K562 (cell line): ENCODE results near the gene CNIH3. TPM values are rescaled to one million over a fixed set of nuclear protein-coding genes. Genes with fewer than 3 reads are reported as not detected.

ENCODE experiments used
- DDX20 ChIP-seq: fragments of 450-650 bp; IDR thresholded peaks from 2 replicates; pipeline ENCODE4 v1.6.1; 2016; ENCODE audit warnings: missing genetic modification characterization, low read depth, mild to moderate bottlenecking, missing compliant biosample characterization, moderate library complexity
- ZNF232 ChIP-seq: sonication (generic); formaldehyde crosslinking; IDR thresholded peaks from 2 replicates; pipeline ENCODE4 v1.8.0; 2022; ENCODE audit warnings: mild to moderate bottlenecking, missing genetic modification reagents
- polyA plus RNA-seq, 8 experiments: library from polyadenylated mRNA; depleted of rRNA in 4 of 8; stranded (reverse) in 5 of 8; unstranded in 3 of 8; fragments of >200 nt; fragmentation: Nextera tagmentation in 2 of 8; fragmentation: Illumina TruSeq in 1 of 8; extraction: Ambion mirVana in 2 of 8; extraction: Trizol in 1 of 8; gene quantifications; 2 replicates each; pipeline versions ENCODE4 v1.2.1 to v1.2.3, GENCODE V29; 2011 to 2014; ENCODE audit warnings: inconsistent platforms in 1 of 8, missing spikeins in 1 of 8
- total RNA-seq, 7 experiments: library from RNA; depleted of rRNA in 6 of 7; stranded (reverse); fragments of >200 nt in 6 of 7; fragmentation: Illumina TruSeq in 2 of 7; extraction: Trizol in 2 of 7; gene quantifications; 2 replicates each; pipeline versions ENCODE4 v1.2.1 to v1.2.3, GENCODE V29; 2011 to 2021; ENCODE audit warnings: low replicate concordance in 1 of 7
- TF ChIP-seq, protein P1 (sequence below): fragments of 200-600 bp; sonication (generic); IDR thresholded peaks from one replicate; pipeline ENCODE4 v1.6.1; 2012; ENCODE audit warnings: mild to moderate bottlenecking, low read depth, low read length, inconsistent platforms

The CNIH3 gene
- total and polyA plus RNA-seq, 9 of the 15 experiments (the other 6 are each of a cell fraction or from before 2014, with no cell fraction given) = 0.14 to 1.8 (median 0.79) TPM

DNA sequence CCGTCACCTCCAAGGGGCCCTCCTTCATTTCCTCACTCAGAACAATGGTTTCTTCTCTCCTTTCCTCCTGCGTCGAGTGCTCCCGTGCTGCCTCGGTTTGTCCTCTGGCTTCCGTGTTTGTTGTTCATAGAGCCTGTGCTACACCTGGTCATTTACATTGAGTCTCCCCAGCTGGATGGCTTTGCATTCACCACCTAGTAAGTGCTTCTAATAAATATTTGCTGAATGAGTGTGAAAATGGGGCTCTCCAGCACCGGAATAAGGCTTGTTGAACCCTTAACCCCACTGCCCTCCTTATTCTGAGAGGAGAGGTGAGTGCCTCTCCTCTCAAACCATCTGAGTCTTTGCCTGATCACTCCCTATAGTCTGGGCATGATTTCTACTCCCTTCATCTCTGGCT, 104.9 kb downstream of the CNIH3 start (continued):
- TF ChIP-seq, protein P1, sequence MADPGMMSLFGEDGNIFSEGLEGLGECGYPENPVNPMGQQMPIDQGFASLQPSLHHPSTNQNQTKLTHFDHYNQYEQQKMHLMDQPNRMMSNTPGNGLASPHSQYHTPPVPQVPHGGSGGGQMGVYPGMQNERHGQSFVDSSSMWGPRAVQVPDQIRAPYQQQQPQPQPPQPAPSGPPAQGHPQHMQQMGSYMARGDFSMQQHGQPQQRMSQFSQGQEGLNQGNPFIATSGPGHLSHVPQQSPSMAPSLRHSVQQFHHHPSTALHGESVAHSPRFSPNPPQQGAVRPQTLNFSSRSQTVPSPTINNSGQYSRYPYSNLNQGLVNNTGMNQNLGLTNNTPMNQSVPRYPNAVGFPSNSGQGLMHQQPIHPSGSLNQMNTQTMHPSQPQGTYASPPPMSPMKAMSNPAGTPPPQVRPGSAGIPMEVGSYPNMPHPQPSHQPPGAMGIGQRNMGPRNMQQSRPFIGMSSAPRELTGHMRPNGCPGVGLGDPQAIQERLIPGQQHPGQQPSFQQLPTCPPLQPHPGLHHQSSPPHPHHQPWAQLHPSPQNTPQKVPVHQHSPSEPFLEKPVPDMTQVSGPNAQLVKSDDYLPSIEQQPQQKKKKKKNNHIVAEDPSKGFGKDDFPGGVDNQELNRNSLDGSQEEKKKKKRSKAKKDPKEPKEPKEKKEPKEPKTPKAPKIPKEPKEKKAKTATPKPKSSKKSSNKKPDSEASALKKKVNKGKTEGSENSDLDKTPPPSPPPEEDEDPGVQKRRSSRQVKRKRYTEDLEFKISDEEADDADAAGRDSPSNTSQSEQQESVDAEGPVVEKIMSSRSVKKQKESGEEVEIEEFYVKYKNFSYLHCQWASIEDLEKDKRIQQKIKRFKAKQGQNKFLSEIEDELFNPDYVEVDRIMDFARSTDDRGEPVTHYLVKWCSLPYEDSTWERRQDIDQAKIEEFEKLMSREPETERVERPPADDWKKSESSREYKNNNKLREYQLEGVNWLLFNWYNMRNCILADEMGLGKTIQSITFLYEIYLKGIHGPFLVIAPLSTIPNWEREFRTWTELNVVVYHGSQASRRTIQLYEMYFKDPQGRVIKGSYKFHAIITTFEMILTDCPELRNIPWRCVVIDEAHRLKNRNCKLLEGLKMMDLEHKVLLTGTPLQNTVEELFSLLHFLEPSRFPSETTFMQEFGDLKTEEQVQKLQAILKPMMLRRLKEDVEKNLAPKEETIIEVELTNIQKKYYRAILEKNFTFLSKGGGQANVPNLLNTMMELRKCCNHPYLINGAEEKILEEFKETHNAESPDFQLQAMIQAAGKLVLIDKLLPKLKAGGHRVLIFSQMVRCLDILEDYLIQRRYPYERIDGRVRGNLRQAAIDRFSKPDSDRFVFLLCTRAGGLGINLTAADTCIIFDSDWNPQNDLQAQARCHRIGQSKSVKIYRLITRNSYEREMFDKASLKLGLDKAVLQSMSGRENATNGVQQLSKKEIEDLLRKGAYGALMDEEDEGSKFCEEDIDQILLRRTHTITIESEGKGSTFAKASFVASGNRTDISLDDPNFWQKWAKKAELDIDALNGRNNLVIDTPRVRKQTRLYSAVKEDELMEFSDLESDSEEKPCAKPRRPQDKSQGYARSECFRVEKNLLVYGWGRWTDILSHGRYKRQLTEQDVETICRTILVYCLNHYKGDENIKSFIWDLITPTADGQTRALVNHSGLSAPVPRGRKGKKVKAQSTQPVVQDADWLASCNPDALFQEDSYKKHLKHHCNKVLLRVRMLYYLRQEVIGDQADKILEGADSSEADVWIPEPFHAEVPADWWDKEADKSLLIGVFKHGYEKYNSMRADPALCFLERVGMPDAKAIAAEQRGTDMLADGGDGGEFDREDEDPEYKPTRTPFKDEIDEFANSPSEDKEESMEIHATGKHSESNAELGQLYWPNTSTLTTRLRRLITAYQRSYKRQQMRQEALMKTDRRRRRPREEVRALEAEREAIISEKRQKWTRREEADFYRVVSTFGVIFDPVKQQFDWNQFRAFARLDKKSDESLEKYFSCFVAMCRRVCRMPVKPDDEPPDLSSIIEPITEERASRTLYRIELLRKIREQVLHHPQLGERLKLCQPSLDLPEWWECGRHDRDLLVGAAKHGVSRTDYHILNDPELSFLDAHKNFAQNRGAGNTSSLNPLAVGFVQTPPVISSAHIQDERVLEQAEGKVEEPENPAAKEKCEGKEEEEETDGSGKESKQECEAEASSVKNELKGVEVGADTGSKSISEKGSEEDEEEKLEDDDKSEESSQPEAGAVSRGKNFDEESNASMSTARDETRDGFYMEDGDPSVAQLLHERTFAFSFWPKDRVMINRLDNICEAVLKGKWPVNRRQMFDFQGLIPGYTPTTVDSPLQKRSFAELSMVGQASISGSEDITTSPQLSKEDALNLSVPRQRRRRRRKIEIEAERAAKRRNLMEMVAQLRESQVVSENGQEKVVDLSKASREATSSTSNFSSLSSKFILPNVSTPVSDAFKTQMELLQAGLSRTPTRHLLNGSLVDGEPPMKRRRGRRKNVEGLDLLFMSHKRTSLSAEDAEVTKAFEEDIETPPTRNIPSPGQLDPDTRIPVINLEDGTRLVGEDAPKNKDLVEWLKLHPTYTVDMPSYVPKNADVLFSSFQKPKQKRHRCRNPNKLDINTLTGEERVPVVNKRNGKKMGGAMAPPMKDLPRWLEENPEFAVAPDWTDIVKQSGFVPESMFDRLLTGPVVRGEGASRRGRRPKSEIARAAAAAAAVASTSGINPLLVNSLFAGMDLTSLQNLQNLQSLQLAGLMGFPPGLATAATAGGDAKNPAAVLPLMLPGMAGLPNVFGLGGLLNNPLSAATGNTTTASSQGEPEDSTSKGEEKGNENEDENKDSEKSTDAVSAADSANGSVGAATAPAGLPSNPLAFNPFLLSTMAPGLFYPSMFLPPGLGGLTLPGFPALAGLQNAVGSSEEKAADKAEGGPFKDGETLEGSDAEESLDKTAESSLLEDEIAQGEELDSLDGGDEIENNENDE = no peak
- TF ChIP-seq ZNF232 = no peak
- no peak for TF ChIP-seq DDX20
